Osteocyte (in vitro differentiated cells): Measurements from ENCODE around the gene UCHL5. TPM values are rescaled to one million over a fixed set of nuclear protein-coding genes. Genes with fewer than 3 reads are reported as not detected.

Experiments used
- DNase-seq: peaks from one replicate; pipeline ENCODE4 v3.0.0; 2021; ENCODE audit warnings: mixed read lengths; ENCODE audit not compliant: unreplicated experiment; ENCODE audit errors: extremely low spot score
- H3K27ac Mint-ChIP-seq: one replicate; pipeline ENCODE4 v1.8.0; 2021; ENCODE audit warnings: mild to moderate bottlenecking, mixed read lengths; ENCODE audit not compliant: unreplicated experiment
- H3K27me3 Mint-ChIP-seq: one replicate; pipeline ENCODE4 v1.8.0; 2021; ENCODE audit warnings: mixed read lengths; ENCODE audit not compliant: unreplicated experiment
- H3K36me3 Mint-ChIP-seq: one replicate; pipeline ENCODE4 v1.8.0; 2021; ENCODE audit warnings: mixed read lengths; ENCODE audit not compliant: unreplicated experiment
- H3K4me1 Mint-ChIP-seq: one replicate; pipeline ENCODE4 v1.8.0; 2021; ENCODE audit warnings: mixed read lengths; ENCODE audit not compliant: unreplicated experiment
- H3K4me3 Mint-ChIP-seq: one replicate; pipeline ENCODE4 v1.8.0; 2021; ENCODE audit warnings: mild to moderate bottlenecking, moderate library complexity, mixed read lengths; ENCODE audit not compliant: unreplicated experiment
- H3K9me3 Mint-ChIP-seq: one replicate; pipeline ENCODE4 v1.8.0; 2021; ENCODE audit warnings: mixed read lengths; ENCODE audit not compliant: unreplicated experiment
- total RNA-seq: library from RNA; stranded (reverse); gene quantifications from 2 replicates; pipeline ENCODE4 v1.2.1, GENCODE V29; 2021
- TF ChIP-seq, protein P1 (sequence below): fragments of 200-600 bp; sonication (generic); IDR thresholded peaks from 2 replicates; pipeline ENCODE4 v1.5.0; 2021; ENCODE audit warnings: antibody characterized with exemption, mild to moderate bottlenecking, moderate library complexity

Gene UCHL5
- total RNA-seq, 1 donor from 2014 or later, result 26.7 TPM

DNA sequence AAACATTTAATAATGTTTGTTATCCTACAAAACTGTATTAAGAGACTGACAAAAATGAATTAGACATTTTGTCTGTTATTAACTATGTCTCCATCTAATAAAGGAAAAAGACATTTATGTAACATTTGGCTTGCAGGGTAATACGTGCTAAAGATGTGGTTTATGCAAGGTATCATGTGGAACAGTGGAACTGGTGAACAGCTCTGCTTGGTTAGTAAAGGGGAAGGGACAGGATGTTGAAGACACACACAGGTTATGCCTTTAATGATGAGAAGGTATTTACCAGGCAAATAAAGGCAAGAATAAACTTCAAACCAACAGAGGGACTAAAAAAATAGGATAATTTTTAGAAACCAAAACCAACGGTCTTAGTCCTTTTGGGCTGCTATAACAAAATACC, 93.1 kb downstream of the UCHL5 start:
- H3K4me1 Mint-ChIP-seq, result peaks cover under 1% of the 10 kb centered on the region
- TF ChIP-seq, protein P1, sequence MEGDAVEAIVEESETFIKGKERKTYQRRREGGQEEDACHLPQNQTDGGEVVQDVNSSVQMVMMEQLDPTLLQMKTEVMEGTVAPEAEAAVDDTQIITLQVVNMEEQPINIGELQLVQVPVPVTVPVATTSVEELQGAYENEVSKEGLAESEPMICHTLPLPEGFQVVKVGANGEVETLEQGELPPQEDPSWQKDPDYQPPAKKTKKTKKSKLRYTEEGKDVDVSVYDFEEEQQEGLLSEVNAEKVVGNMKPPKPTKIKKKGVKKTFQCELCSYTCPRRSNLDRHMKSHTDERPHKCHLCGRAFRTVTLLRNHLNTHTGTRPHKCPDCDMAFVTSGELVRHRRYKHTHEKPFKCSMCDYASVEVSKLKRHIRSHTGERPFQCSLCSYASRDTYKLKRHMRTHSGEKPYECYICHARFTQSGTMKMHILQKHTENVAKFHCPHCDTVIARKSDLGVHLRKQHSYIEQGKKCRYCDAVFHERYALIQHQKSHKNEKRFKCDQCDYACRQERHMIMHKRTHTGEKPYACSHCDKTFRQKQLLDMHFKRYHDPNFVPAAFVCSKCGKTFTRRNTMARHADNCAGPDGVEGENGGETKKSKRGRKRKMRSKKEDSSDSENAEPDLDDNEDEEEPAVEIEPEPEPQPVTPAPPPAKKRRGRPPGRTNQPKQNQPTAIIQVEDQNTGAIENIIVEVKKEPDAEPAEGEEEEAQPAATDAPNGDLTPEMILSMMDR, result no peak
- H3K27me3 Mint-ChIP-seq, result no peaks in the 10 kb centered on the region
- no peak overlapping the region for H3K4me3 Mint-ChIP-seq
- H3K27ac Mint-ChIP-seq, result no peak overlapping the region
- H3K9me3 Mint-ChIP-seq, result no peaks in the 10 kb centered on the region
- no peaks in the 10 kb centered on the region for H3K36me3 Mint-ChIP-seq
- DNase-seq, result no peak

DNA sequence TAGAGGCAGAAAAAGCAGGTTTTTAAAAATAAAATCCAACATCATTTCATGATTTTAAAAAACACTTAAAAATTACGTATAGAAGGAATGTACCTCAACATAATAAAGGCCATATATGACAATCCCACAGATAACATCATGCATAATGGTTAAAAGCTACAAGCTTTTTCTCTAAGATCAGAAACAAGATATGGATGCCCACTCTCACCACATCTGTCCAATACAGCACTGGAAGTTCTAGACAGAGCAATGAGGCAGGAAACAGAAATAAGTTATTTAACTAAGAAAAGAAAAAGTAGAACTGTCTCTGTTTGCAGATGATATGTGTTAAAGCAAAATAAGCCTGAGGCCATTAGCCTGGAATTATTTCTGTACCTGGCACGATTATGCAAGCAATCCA, 96.3 kb downstream of the UCHL5 start:
- H3K9me3 Mint-ChIP-seq, result no peaks in the 10 kb centered on the region
- no peak overlapping the region for H3K4me3 Mint-ChIP-seq
- TF ChIP-seq, protein P1, result no peak
- DNase-seq, result no peak
- no peak overlapping the region for H3K27ac Mint-ChIP-seq
- no peaks in the 10 kb centered on the region for H3K27me3 Mint-ChIP-seq
- no peaks in the 10 kb centered on the region for H3K36me3 Mint-ChIP-seq
- H3K4me1 Mint-ChIP-seq, result peaks cover 3% of the 10 kb centered on the region

Other genes starting within 250 kb of the UCHL5 start
- 97.4 and 104 TPM in 2 replicates for gene RO60, start 252 bp upstream of the UCHL5 start, total RNA-seq
- gene GLRX2, start 46.1 kb upstream of the UCHL5 start, total RNA-seq, result 22.7 and 24.3 TPM in 2 replicates
- 69.5 and 73.3 TPM in 2 replicates for gene CDC73, start 62.7 kb upstream of the UCHL5 start, total RNA-seq
- 30.0 and 32.1 TPM in 2 replicates for gene B3GALT2, start 127.3 kb upstream of the UCHL5 start, total RNA-seq